B cell (primary cell): ENCODE data around the gene RNASE8. TPM values are rescaled to one million over a fixed set of nuclear protein-coding genes. Genes with fewer than 3 reads are reported as not detected.

ENCODE experiments used
- ATAC-seq: fragments of 200-7000 bp; cut with Tn5 transposase; one replicate; pipeline ENCODE4 v1.10.0; 2021; ENCODE audit warnings: low read depth, mild to moderate bottlenecking, moderate number of reproducible peaks, moderate library complexity
- CTCF ChIA-PET: fragments of 350-600 bp; sonication (Branson Sonifier 250); formaldehyde crosslinking; loops from one replicate; lab custom pipeline; 2021; ENCODE audit warnings: antibody characterized with exemption, inconsistent platforms; lab: Charles Lee
- POLR2A ChIA-PET: fragments of 350-600 bp; sonication (Branson Sonifier 250); formaldehyde crosslinking; loops from one replicate; lab custom pipeline; 2021; ENCODE audit warnings: antibody characterized with exemption; lab: Charles Lee
- DNase-seq: peaks from one replicate; pipeline ENCODE4 v3.0.0; 2013
- H2AFZ ChIP-seq: 2 replicates; pipeline ENCODE4 v1.6.1; 2012; ENCODE audit warnings: mild to moderate bottlenecking, low read depth, low read length; ENCODE audit not compliant: insufficient read depth, poor library complexity, severe bottlenecking
- H3K27ac ChIP-seq, 2 donors: 1 replicate in 1 of 2; 2 replicates in 1 of 2; pipeline ENCODE4 v1.5.1; 2012 to 2013; ENCODE audit warnings: low read length in 2 of 2, mild to moderate bottlenecking in 2 of 2, moderate library complexity in 1 of 2
- H3K27me3 ChIP-seq, 4 experiments: fragments of 200-600 bp in 1 of 4; sonication (generic) in 1 of 4; replicated peaks in 1 of 4; 1 replicate in 2 of 4; 2 replicates in 2 of 4; pipeline versions ENCODE4 v1.6.1 to v1.7.0; 2013 to 2016; ENCODE audit warnings: low read length in 3 of 4, mild to moderate bottlenecking in 2 of 4, mixed read lengths in 1 of 4, moderate library complexity in 1 of 4; ENCODE audit not compliant: insufficient read depth in 4 of 4, control insufficient read depth in 3 of 4; ENCODE audit errors: control extremely low read depth in 1 of 4
- H3K36me3 ChIP-seq, 2 experiments: replicated peaks in 1 of 2; 1 replicate in 1 of 2; 2 replicates in 1 of 2; pipeline versions ENCODE4 v1.6.1 to v1.7.1; 2013; ENCODE audit warnings: low read length in 1 of 2; ENCODE audit not compliant: insufficient read depth in 2 of 2, control insufficient read depth in 1 of 2; ENCODE audit errors: control extremely low read depth in 1 of 2, extremely low read depth in 1 of 2
- H3K4me1 ChIP-seq, 2 donors: fragments of 200-600 bp in 1 of 2; sonication (generic) in 1 of 2; 1 replicate in 1 of 2; 2 replicates in 1 of 2; pipeline versions ENCODE4 v1.5.1 to v1.6.1; 2013 to 2017; ENCODE audit warnings: low read length in 2 of 2; ENCODE audit not compliant: control insufficient read depth in 2 of 2, insufficient read depth in 2 of 2
- H3K4me2 ChIP-seq: replicated peaks from 2 replicates; pipeline ENCODE3; 2012; ENCODE audit warnings: mild to moderate bottlenecking, low read depth, low read length; ENCODE audit not compliant: poor library complexity, severe bottlenecking
- H3K4me3 ChIP-seq, 5 experiments: fragments of 200-600 bp in 1 of 5; sonication (generic) in 1 of 5; 1 replicate in 3 of 5; 2 replicates in 2 of 5; pipeline versions ENCODE4 v1.5.1 to v1.7.0; 2011 to 2016; ENCODE audit warnings: low read length in 4 of 5, mild to moderate bottlenecking in 4 of 5, low read depth in 2 of 5, control low read depth in 1 of 5, moderate library complexity in 1 of 5; ENCODE audit not compliant: insufficient read depth in 1 of 5; ENCODE audit errors: control extremely low read depth in 1 of 5, extremely low read depth in 1 of 5
- H3K79me2 ChIP-seq: fragments of 200-600 bp; sonication (generic); one replicate; pipeline ENCODE4 v1.6.0; 2016; ENCODE audit warnings: low read length; ENCODE audit not compliant: control insufficient read depth, insufficient read depth
- H3K9ac ChIP-seq: fragments of 200-600 bp; sonication (generic); 2 replicates; pipeline ENCODE4 v1.6.1; 2017; ENCODE audit warnings: mild to moderate bottlenecking, low read length, moderate library complexity
- H3K9me3 ChIP-seq, 3 donors: one replicate each; pipeline versions ENCODE4 v1.6.1 to v1.7.1; 2013; ENCODE audit warnings: low read length in 2 of 3; ENCODE audit not compliant: control insufficient read depth in 2 of 3, insufficient read depth in 1 of 3; ENCODE audit errors: control extremely low read depth in 1 of 3
- H4K20me1 ChIP-seq: 2 replicates; pipeline ENCODE4 v1.6.0; 2012; ENCODE audit warnings: mild to moderate bottlenecking, low read length; ENCODE audit not compliant: insufficient read depth, control insufficient read depth, poor library complexity, severe bottlenecking
- H3K27ac Mint-ChIP-seq: one replicate; pipeline ENCODE4 v1.8.0; 2021; ENCODE audit warnings: mixed read lengths
- H3K27me3 Mint-ChIP-seq: one replicate; pipeline ENCODE4 v1.8.0; 2021; ENCODE audit warnings: mixed read lengths
- H3K4me1 Mint-ChIP-seq: one replicate; pipeline ENCODE4 v1.8.0; 2021; ENCODE audit warnings: mixed read lengths
- H3K4me3 Mint-ChIP-seq: one replicate; pipeline ENCODE4 v1.8.0; 2021; ENCODE audit warnings: mixed read lengths
- H3K9me3 Mint-ChIP-seq: one replicate; pipeline ENCODE4 v1.8.0; 2022; ENCODE audit warnings: mixed read lengths; ENCODE audit not compliant: insufficient read depth
- CTCF ChIP-seq: fragments of 200-600 bp; IDR thresholded peaks from one replicate; pipeline ENCODE4 v1.8.0; 2022; ENCODE audit warnings: antibody characterized with exemption, mild to moderate bottlenecking
- EZH2 ChIP-seq: IDR thresholded peaks from 2 replicates; pipeline ENCODE4 v1.6.1; 2012; ENCODE audit warnings: borderline replicate concordance, low read depth, mild to moderate bottlenecking, moderate library complexity, low read length; ENCODE audit not compliant: insufficient read depth, poor library complexity, severe bottlenecking
- WGBS: methylation state at CpG from one replicate; pipeline ENCODE4 v1.1.5; 2013; ENCODE audit warnings: missing lambda C conversion rate; ENCODE audit not compliant: insufficient coverage; 5-methylcytosine and 5-hydroxymethylcytosine counted together
- intact Hi-C: fragments of 100-400 bp; cut with micrococcal nuclease; formaldehyde crosslinking; loops from one replicate; pipeline ENCODE4 v1.10.0; 2022
- polyA plus RNA-seq: library from polyadenylated mRNA; depleted of rRNA; stranded (reverse); fragments of >200 nt; gene quantifications from 2 replicates; pipeline ENCODE4 v1.2.3, GENCODE V29; 2012
- total RNA-seq, 2 donors: library from RNA; stranded (reverse); fragments of 120-200 nt in 1 of 2; gene quantifications; 1 replicate in 1 of 2; 2 replicates in 1 of 2; pipeline versions ENCODE4 v1.2.3 to v1.2.4, GENCODE V29; 2013 to 2022

RNASE8 gene
- total and polyA plus RNA-seq, 2 donors (not counting 1 experiment from before 2014, with no cell fraction given) = not detected

GRCh38 chr14:21058903-21059302, 1.3 kb downstream of the RNASE8 start:
- H4K20me1 ChIP-seq = no peaks in the 10 kb centered on the region
- no peak overlapping the region for H3K9ac ChIP-seq
- ATAC-seq = no peak
- ChIA-PET POLR2A (no interaction called here), CTCF (interaction anchor here (1.0 to 1.8 kb wide), 2 partner anchors 9 to 39 kb away, joined by 3 to 5 read pairs; partner anchors contain the start of gene ZNF219)
- H3K9me3 ChIP-seq = no peaks in the 10 kb centered on the region
- Mint-ChIP-seq H3K4me1 (no peaks in the 10 kb centered on the region), H3K27me3 (peaks cover 39% of the 10 kb centered on the region), H3K4me3 (no peak overlapping the region), H3K9me3 (no peaks in the 10 kb centered on the region), H3K27ac (no peak overlapping the region)
- intact Hi-C loops = no loop called here
- H3K27ac ChIP-seq = no peak overlapping the region
- H3K36me3 ChIP-seq = no peaks in the 10 kb centered on the region
- DNase-seq = no peak
- no peaks in the 10 kb centered on the region for H3K79me2 ChIP-seq
- 86% methylated on average over 5 of the region's 5 CpGs for WGBS
- H3K4me1 ChIP-seq = no peaks in the 10 kb centered on the region
- no peak overlapping the region for H3K4me3 ChIP-seq
- H3K27me3 ChIP-seq = peaks cover 0 to 12% (median 6%) of the 10 kb centered on the region in 4 experiments
- no peak overlapping the region for H2AFZ ChIP-seq
- TF ChIP-seq CTCF = no peak
- no peak for TF ChIP-seq EZH2
- H3K4me2 ChIP-seq = no peak overlapping the region

- POLR2A ChIA-PET = no interaction called here
- Histone ChIP-seq H3K9me3 (no peaks in the 10 kb centered on the region), H2AFZ (no peak overlapping the region), H3K9ac (no peak overlapping the region), H3K27ac (no peak overlapping the region), H4K20me1 (no peaks in the 10 kb centered on the region), H3K27me3 (peaks cover 0 to 12% (median 6%) of the 10 kb centered on the region in 4 experiments), H3K4me1 (no peaks in the 10 kb centered on the region), H3K4me3 (no peak overlapping the region), H3K79me2 (no peaks in the 10 kb centered on the region), H3K4me2 (no peak overlapping the region), H3K36me3 (no peaks in the 10 kb centered on the region)
- Mint-ChIP-seq H3K27ac (no peak overlapping the region), H3K27me3 (peaks cover 34% of the 10 kb centered on the region), H3K4me1 (no peaks in the 10 kb centered on the region), H3K9me3 (no peaks in the 10 kb centered on the region), H3K4me3 (no peak overlapping the region)
- CTCF ChIA-PET = interaction anchor here (1.0 to 1.1 kb wide), 2 partner anchors 38 to 45 kb away, joined by 3 to 4 read pairs; partner anchors contain the start of gene ZNF219
- TF ChIP-seq EZH2 = no peak
- no peak for TF ChIP-seq CTCF
- WGBS = 88% methylated on average over 7 of the region's 8 CpGs
- DNase-seq = no peak
- intact Hi-C loops = no loop called here
- ATAC-seq = no peak
Observed at GRCh38 chr14:21059842-21060613, 2.4 kb downstream of the RNASE8 start.
